Erythroblast (primary cell): ENCODE results near the gene RAB4B.

Experiments used
- GATA1 ChIP-seq: IDR thresholded peaks from 2 replicates; pipeline ENCODE4 v1.6.1; 2011; ENCODE audit warnings: low read depth, mild to moderate bottlenecking, control low read depth, low read length, moderate library complexity
- POLR2A ChIP-seq: IDR thresholded peaks from 2 replicates; pipeline ENCODE4 v1.6.1; 2011; ENCODE audit warnings: mild to moderate bottlenecking, low read length

DNA sequence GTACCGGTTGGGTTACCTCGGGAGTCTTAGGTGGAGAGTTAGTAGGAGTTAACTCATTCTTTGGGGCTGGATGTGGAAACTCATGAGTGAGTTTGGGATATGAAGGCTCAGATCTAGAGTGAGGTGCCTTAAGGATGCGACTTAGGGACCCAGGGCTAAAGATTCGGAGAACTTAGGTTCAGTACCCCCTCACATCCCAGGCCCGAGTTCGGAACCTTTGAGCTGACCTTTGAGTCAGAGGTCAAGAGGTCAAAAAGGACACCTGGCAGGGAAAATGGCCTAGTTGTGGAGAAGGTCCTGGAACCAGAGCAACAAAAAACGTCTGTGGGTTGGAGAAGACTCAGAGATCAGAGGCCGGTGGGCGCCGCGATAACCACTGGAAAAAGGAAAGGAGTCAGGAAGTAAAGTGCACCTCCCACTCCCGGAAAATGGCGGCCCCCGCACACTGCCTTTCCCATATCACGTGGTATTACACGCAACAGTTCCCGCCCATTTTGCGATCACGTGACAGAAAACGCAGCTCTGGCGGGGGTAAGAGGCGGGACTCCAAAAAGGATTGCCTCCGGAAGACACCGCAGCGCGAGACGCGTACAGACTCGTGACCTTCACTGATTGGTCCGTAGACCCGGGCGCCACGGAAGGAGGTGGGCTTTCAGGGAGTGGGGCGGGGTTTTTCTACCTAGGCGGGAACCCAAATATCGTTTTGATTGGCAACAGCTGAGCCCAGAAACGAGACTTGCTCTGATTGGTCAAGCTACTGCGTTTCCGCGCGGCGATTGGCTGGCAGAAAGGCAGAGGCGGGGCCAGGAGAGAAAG, 27.8 kb upstream of the RAB4B start, which contains the start of gene ACTMAP:
- no peak for TF ChIP-seq POLR2A
- no peak for TF ChIP-seq GATA1
